ENCODE measurements around the gene CLCN7. TPM values are rescaled to one million over a fixed set of nuclear protein-coding genes. Genes with fewer than 3 reads are reported as not detected.
"Not testable (repeated sequence)": the region's sequence is repeated elsewhere in the genome, so short reads cannot be mapped to it uniquely, and the experiment has no call there.

CLCN7 gene
- total RNA-seq, 1 donor from 2014 or later, result 100 TPM

DNA sequence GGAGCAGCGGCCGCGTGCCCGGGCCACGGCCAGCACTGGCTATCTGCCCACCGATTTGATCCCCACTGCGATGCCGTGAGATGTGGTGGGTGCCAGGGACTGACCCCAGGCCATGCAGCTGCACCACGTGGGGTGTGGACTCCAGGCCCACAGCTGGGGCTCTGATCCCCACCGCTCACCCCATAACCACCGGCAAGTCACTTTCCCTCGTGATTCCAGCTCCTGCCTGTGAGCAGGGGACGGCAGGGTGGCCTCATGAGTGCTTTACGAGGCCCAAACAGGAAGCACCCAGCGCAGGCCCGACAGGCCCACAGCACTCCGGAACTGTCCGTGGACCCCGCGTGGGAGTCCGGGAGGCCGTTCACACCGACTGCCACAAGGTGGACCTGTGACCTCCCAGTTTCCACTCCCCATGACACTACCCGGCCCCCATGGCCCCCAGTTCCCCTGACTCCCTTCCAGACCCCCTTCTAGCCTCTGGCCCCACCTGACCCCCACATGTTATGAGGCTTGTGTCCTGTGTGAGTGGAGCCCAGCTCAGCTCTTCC is 13.3 kb upstream of the CLCN7 start:
- no peak for DNase-seq (ENCODE audit: extremely low read depth, low read depth, low spot score)

- no peak for DNase-seq (ENCODE audit: extremely low read depth, low read depth, low spot score)
These were observed 12.7 kb upstream of the CLCN7 start for GRCh38 chr16:1487395-1488053.

- DNase-seq (ENCODE audit: extremely low read depth, low read depth, low spot score), result no peak
These were observed 11.9 kb upstream of the CLCN7 start for GRCh38 chr16:1486551-1487390.

GRCh38 chr16:1485847-1486496 is 11.1 kb upstream of the CLCN7 start:
- no peak for DNase-seq (ENCODE audit: extremely low read depth, low read depth, low spot score)

GRCh38 chr16:1481906-1482835 is 7.3 kb upstream of the CLCN7 start:
- no peak for DNase-seq (ENCODE audit: extremely low read depth, low read depth, low spot score)

GRCh38 chr16:1478937-1479336 is 4.1 kb upstream of the CLCN7 start:
- DNase-seq (ENCODE audit: extremely low read depth, low read depth, low spot score), result not testable (repeated sequence)

GRCh38 chr16:1477033-1477432 is 2.2 kb upstream of the CLCN7 start:
- no peak for DNase-seq (ENCODE audit: extremely low read depth, low read depth, low spot score)

GRCh38 chr16:1475552-1476114 is 805 bp upstream of the CLCN7 start:
- DNase-seq (ENCODE audit: extremely low read depth, low read depth, low spot score), result no peak

- DNase-seq (ENCODE audit: extremely low read depth, low read depth, low spot score), result no peak
These were observed 589 bp downstream of the CLCN7 start for GRCh38 chr16:1474082-1474795.

- DNase-seq (ENCODE audit: extremely low read depth, low read depth, low spot score), result no peak
These were observed 1.9 kb downstream of the CLCN7 start for GRCh38 chr16:1472974-1473373.

GRCh38 chr16:1471569-1472194 is 3.1 kb downstream of the CLCN7 start:
- DNase-seq (ENCODE audit: extremely low read depth, low read depth, low spot score), result no peak

GRCh38 chr16:1470481-1471251 is 4.2 kb downstream of the CLCN7 start:
- no peak for DNase-seq (ENCODE audit: extremely low read depth, low read depth, low spot score)

- DNase-seq (ENCODE audit: extremely low read depth, low read depth, low spot score), result no peak
These were observed 5.1 kb downstream of the CLCN7 start for GRCh38 chr16:1469693-1470201.

GRCh38 chr16:1469141-1469540 is 5.7 kb downstream of the CLCN7 start:
- DNase-seq (ENCODE audit: extremely low read depth, low read depth, low spot score), result not testable (repeated sequence)

DNA sequence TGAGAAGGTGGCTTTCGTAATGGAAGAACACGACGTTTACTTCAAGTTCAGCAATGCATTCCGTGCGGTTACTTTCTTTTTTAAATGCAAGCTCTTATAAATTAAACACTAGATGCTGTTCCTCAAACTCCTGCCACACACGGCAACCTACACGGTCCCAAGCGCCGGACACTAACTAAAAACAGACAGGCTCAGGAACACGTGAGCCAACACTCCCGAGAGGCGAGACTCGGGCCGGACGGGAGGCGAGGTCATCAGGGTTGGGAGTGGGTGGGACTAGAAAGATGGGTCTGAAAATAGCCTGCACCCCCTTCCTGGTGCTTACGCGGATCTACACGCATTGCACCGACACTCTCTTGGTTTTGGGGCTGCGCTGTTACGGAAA is 6.4 kb downstream of the CLCN7 start:
- DNase-seq (ENCODE audit: extremely low read depth, low read depth, low spot score), result no peak

GRCh38 chr16:1466968-1467521 is 7.8 kb downstream of the CLCN7 start:
- no peak for DNase-seq (ENCODE audit: extremely low read depth, low read depth, low spot score)

DNA sequence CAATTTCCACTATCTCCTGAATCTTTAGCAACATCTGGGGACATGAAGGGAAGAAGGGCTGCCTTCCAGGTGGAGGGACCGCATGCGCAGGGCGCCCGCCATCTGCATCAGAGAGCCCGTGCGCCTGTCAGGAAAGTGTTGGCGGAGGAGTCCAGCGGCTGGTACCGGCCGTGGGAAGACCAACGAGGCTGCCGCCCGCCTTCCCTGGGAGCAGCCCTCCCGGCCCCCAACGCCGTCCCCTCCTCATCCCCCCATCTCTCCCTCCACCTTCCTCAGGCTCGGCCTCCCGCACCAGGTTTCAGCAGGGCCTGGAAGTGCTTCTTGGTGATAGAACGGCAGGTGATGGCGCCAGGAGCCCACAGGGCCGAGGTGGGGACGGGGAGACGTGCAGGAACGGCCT is 8.8 kb downstream of the CLCN7 start:
- no peak for DNase-seq (ENCODE audit: extremely low read depth, low read depth, low spot score)

DNA sequence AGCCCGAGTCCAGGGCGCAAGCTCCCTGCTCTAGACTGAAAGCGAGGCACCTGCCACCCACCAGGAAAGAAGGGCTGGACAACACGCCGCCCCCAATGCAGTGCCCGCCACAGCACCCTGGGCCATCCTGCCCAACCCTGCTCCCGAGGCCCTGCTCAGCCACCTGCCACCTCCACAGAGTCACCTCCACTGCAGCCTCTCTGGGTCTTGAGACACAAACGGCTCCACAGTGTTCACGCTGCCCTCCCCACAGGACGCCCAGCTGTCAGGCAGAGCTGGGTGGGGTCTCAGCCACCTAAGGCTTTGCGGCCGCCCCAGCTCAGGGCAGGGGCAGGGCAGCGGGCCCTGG is 9.3 kb downstream of the CLCN7 start:
- DNase-seq (ENCODE audit: extremely low read depth, low read depth, low spot score), result no peak

Measured in glomerular endothelial cell (primary cell).